Measurements from ENCODE around the gene L1CAM. TPM values are rescaled to one million over a fixed set of nuclear protein-coding genes. Genes with fewer than 3 reads are reported as not detected.

The L1CAM gene
- total and polyA plus RNA-seq, 2 experiments from 2014 or later, result 0.86 to 1.5 TPM

- Histone ChIP-seq H3K9me3 (ENCODE audit: low read depth) (no peaks in the 10 kb centered on the region), H3K4me1 (ENCODE audit: low read depth) (no peaks in the 10 kb centered on the region), H3K4me3 (no peak overlapping the region), H3K27me3 (no peaks in the 10 kb centered on the region), H3K27ac (no peak overlapping the region), H3K36me3 (no peaks in the 10 kb centered on the region)
- DNase-seq (ENCODE audit: low read depth in 1 of 2, low spot score in 1 of 2), result no peak
- TF ChIP-seq CTCF (IDR thresholded peaks at IDR 0.05; ENCODE audit: low read depth, low read length), result no peak
These were observed 28.5 kb downstream of the L1CAM start for GRCh38 chrX:153857348-153857903.

GRCh38 chrX:153854702-153855101 is 31.3 kb downstream of the L1CAM start:
- no peak for DNase-seq (ENCODE audit: low read depth in 1 of 2, low spot score in 1 of 2)
- no peaks in the 10 kb centered on the region for H3K9me3 ChIP-seq (ENCODE audit: low read depth)
- no peaks in the 10 kb centered on the region for H3K4me1 ChIP-seq (ENCODE audit: low read depth)
- no peak overlapping the region for H3K27ac ChIP-seq
- no peak for TF ChIP-seq CTCF (IDR thresholded peaks at IDR 0.05; ENCODE audit: low read depth, low read length)
- no peaks in the 10 kb centered on the region for H3K27me3 ChIP-seq
- no peaks in the 10 kb centered on the region for H3K36me3 ChIP-seq
- H3K4me3 ChIP-seq, result no peak overlapping the region

DNA sequence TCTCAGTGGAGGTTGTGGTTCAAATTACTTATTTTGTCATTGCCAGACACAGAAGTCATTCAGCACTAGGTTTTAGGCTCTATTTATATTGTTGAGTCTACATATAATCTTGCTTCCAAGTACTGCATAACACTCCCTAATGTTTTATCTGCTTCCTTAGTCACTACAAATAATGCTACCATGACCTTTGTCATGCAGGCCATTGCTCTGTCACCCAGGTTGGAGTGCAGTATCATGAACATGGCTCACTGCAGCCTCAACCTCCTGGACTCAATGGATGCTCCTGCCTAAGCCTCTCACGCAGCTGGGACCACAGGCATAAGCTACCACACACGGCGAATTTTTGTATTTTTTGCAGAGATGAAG is 32.1 kb downstream of the L1CAM start:
- Histone ChIP-seq H3K27ac (no peak overlapping the region), H3K9me3 (ENCODE audit: low read depth) (no peaks in the 10 kb centered on the region), H3K27me3 (no peaks in the 10 kb centered on the region), H3K36me3 (no peaks in the 10 kb centered on the region), H3K4me1 (ENCODE audit: low read depth) (no peaks in the 10 kb centered on the region), H3K4me3 (no peak overlapping the region)
- no peak for TF ChIP-seq CTCF (IDR thresholded peaks at IDR 0.05; ENCODE audit: low read depth, low read length)
- DNase-seq (ENCODE audit: low read depth in 1 of 2, low spot score in 1 of 2), result no peak

GRCh38 chrX:153853180-153853901 is 32.6 kb downstream of the L1CAM start:
- Histone ChIP-seq H3K9me3 (ENCODE audit: low read depth) (no peaks in the 10 kb centered on the region), H3K4me1 (ENCODE audit: low read depth) (no peaks in the 10 kb centered on the region), H3K4me3 (no peak overlapping the region), H3K27ac (no peak overlapping the region), H3K36me3 (no peaks in the 10 kb centered on the region), H3K27me3 (no peaks in the 10 kb centered on the region)
- no peak for DNase-seq (ENCODE audit: low read depth in 1 of 2, low spot score in 1 of 2)
- no peak for TF ChIP-seq CTCF (IDR thresholded peaks at IDR 0.05; ENCODE audit: low read depth, low read length)

DNA sequence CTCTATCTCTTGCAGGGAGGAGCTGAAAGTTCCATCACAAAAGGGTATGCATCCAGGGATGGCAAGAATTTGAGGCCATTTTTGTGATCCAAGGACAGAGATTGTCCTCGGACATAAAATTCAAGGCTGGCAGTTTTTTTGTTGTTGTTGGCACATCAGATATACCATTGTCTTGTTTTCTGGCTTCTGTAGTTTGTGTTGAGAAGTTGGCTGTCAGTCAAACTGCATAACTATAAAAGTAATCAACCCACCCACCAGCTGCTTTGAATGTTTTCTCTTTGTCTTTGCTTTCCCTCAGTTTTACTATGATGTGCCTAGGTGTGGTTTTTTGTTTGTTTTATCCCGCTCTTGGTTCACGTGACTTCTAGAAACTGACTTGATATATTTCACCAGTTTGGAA is 34.0 kb downstream of the L1CAM start:
- no peak for TF ChIP-seq CTCF (IDR thresholded peaks at IDR 0.05; ENCODE audit: low read depth, low read length)
- Histone ChIP-seq H3K4me1 (ENCODE audit: low read depth) (no peaks in the 10 kb centered on the region), H3K27me3 (no peaks in the 10 kb centered on the region), H3K36me3 (no peaks in the 10 kb centered on the region), H3K27ac (no peak overlapping the region), H3K4me3 (no peak overlapping the region), H3K9me3 (ENCODE audit: low read depth) (no peaks in the 10 kb centered on the region)
- DNase-seq (ENCODE audit: low read depth in 1 of 2, low spot score in 1 of 2), result no peak
